ENCODE measurements around the gene POGLUT2. TPM values are rescaled to one million over a fixed set of nuclear protein-coding genes. Genes with fewer than 3 reads are reported as not detected.

The POGLUT2 gene
- total and polyA plus RNA-seq, 4 donors = 4.0 to 7.5 (median 6.0) TPM

DNA sequence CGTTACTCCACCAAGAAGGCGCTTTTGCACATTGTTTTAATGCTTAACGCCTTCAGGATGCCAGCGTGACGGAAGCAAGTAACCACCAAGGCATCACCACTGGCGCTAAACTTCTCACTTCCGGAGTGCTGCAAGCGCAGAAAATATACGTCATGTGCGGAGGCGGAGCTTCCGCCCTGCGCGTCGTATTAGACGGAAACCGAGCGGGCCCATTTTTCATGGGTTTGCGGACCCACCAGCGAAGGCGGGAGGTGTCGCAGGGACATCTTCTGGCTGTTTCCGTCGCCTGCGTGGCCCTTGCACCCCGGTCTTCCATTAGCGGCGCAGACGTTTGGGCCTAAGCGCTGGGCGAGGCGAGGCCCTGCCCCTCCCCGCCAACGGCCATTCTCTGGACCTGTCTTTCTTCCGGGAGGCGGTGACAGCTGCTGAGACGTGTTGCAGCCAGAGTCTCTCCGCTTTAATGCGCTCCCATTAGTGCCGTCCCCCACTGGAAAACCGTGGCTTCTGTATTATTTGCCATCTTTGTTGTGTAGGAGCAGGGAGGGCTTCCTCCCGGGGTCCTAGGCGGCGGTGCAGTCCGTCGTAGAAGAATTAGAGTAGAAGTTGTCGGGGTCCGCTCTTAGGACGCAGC is 47.0 kb upstream of the POGLUT2 start, which contains the start of gene ERCC5 (continued):
- TF ChIP-seq, protein P1, sequence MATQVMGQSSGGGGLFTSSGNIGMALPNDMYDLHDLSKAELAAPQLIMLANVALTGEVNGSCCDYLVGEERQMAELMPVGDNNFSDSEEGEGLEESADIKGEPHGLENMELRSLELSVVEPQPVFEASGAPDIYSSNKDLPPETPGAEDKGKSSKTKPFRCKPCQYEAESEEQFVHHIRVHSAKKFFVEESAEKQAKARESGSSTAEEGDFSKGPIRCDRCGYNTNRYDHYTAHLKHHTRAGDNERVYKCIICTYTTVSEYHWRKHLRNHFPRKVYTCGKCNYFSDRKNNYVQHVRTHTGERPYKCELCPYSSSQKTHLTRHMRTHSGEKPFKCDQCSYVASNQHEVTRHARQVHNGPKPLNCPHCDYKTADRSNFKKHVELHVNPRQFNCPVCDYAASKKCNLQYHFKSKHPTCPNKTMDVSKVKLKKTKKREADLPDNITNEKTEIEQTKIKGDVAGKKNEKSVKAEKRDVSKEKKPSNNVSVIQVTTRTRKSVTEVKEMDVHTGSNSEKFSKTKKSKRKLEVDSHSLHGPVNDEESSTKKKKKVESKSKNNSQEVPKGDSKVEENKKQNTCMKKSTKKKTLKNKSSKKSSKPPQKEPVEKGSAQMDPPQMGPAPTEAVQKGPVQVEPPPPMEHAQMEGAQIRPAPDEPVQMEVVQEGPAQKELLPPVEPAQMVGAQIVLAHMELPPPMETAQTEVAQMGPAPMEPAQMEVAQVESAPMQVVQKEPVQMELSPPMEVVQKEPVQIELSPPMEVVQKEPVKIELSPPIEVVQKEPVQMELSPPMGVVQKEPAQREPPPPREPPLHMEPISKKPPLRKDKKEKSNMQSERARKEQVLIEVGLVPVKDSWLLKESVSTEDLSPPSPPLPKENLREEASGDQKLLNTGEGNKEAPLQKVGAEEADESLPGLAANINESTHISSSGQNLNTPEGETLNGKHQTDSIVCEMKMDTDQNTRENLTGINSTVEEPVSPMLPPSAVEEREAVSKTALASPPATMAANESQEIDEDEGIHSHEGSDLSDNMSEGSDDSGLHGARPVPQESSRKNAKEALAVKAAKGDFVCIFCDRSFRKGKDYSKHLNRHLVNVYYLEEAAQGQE (IDR thresholded peaks at IDR 0.05) = peak; percentile 64

DNA sequence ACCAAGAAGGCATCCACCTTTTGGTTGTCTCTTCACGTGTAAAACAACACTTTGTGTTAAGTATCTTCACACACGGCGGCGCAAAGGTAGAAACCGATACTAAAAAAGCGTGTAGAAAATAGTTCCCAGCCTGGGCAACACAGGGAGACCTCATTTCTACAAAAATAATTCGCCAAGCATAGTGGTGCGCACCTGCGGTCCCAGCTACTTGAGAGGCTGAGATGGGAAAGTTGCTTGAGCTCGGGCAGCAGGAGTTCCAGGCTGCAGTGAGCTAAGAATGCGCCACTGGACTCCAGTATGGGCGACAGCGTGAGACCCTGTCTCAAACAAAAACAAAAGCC is 46.5 kb upstream of the POGLUT2 start:
- Histone ChIP-seq H3K36me3 (ENCODE audit: control insufficient read depth in 4 of 4, insufficient read depth in 3 of 4, low read depth in 1 of 4, low read length in 3 of 4) (no peaks in the 10 kb centered on the region), H3K4me3 (ENCODE audit: low read depth in 1 of 3, low read length in 3 of 3) (peak overlapping the region; percentile 73 to 95 (median 93)), H3K27me3 (ENCODE audit: control insufficient read depth in 4 of 4, insufficient read depth in 4 of 4, low read length in 3 of 4) (no peaks in the 10 kb centered on the region), H3K27ac (ENCODE audit: low read depth in 1 of 2, low read length in 2 of 2) (peak overlapping the region; percentile 91 to 96), H3K9ac (ENCODE audit: low read depth in 1 of 2, low read length in 2 of 2) (peak overlapping the region; percentile 75 to 79), H3K9me3 (ENCODE audit: control insufficient read depth in 4 of 4, low read length in 3 of 4) (no peaks in the 10 kb centered on the region), H3K4me1 (ENCODE audit: control insufficient read depth in 4 of 4, insufficient read depth in 4 of 4, low read length in 3 of 4) (peaks cover 3 to 33% (median 27%) of the 10 kb centered on the region in 4 donors)
- TF ChIP-seq, protein P2, sequence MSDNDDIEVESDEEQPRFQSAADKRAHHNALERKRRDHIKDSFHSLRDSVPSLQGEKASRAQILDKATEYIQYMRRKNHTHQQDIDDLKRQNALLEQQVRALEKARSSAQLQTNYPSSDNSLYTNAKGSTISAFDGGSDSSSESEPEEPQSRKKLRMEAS (IDR thresholded peaks at IDR 0.05) = no peak
- TF ChIP-seq EGR1 (IDR thresholded peaks at IDR 0.05; ENCODE audit: low read depth in 2 of 2) = no peak
- TF ChIP-seq TAF1 (conservative IDR thresholded peaks at IDR 0.05) = no peak
- no peak for TF ChIP-seq YY1 (IDR thresholded peaks at IDR 0.05)
- no peak for DNase-seq (ENCODE audit: low spot score)
- WGBS = 2% methylated on average over 13 of the region's 13 CpGs

- DNase-seq (ENCODE audit: low spot score) = no peak
- TF ChIP-seq RXRA (IDR thresholded peaks at IDR 0.05) (peak in 1 of 2 donors; percentile 6), HNF4A (conservative IDR thresholded peaks at IDR 0.05) (peak; percentile 31 to 40), YY1 (IDR thresholded peaks at IDR 0.05) (no peak), SP1 (IDR thresholded peaks at IDR 0.05) (peak; percentile 10), NR2F2 (IDR thresholded peaks at IDR 0.05) (no peak), HNF4G (IDR thresholded peaks at IDR 0.05) (no peak), FOXA2 (IDR thresholded peaks at IDR 0.05) (no peak), GABPA (IDR thresholded peaks at IDR 0.05 in 1 of 2, conservative IDR thresholded peaks at IDR 0.05 in 1 of 2) (no peak), RAD21 (IDR thresholded peaks at IDR 0.05) (no peak), JUND (IDR thresholded peaks at IDR 0.05) (no peak), TAF1 (conservative IDR thresholded peaks at IDR 0.05) (no peak), ZBTB33 (IDR thresholded peaks at IDR 0.05) (no peak), ATF3 (IDR thresholded peaks at IDR 0.05) (no peak), EGR1 (IDR thresholded peaks at IDR 0.05; ENCODE audit: low read depth in 2 of 2) (no peak)
- TF ChIP-seq, protein P3, sequence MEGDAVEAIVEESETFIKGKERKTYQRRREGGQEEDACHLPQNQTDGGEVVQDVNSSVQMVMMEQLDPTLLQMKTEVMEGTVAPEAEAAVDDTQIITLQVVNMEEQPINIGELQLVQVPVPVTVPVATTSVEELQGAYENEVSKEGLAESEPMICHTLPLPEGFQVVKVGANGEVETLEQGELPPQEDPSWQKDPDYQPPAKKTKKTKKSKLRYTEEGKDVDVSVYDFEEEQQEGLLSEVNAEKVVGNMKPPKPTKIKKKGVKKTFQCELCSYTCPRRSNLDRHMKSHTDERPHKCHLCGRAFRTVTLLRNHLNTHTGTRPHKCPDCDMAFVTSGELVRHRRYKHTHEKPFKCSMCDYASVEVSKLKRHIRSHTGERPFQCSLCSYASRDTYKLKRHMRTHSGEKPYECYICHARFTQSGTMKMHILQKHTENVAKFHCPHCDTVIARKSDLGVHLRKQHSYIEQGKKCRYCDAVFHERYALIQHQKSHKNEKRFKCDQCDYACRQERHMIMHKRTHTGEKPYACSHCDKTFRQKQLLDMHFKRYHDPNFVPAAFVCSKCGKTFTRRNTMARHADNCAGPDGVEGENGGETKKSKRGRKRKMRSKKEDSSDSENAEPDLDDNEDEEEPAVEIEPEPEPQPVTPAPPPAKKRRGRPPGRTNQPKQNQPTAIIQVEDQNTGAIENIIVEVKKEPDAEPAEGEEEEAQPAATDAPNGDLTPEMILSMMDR (IDR thresholded peaks at IDR 0.05; ENCODE audit: low read depth, low read length, missing input control) = no peak
- TF ChIP-seq, protein P1 (IDR thresholded peaks at IDR 0.05) = no peak
- TF ChIP-seq, protein P2 (IDR thresholded peaks at IDR 0.05) = no peak
- Histone ChIP-seq H3K4me1 (ENCODE audit: control insufficient read depth in 4 of 4, insufficient read depth in 4 of 4, low read length in 3 of 4) (peaks cover 0 to 6% (median under 1%) of the 10 kb centered on the region in 4 donors), H3K4me3 (ENCODE audit: low read depth in 1 of 3, low read length in 3 of 3) (no peak overlapping the region), H3K27me3 (ENCODE audit: control insufficient read depth in 4 of 4, insufficient read depth in 4 of 4, low read length in 3 of 4) (no peaks in the 10 kb centered on the region), H3K9me3 (ENCODE audit: control insufficient read depth in 4 of 4, low read length in 3 of 4) (no peaks in the 10 kb centered on the region), H3K9ac (ENCODE audit: low read depth in 1 of 2, low read length in 2 of 2) (no peak overlapping the region), H3K36me3 (ENCODE audit: control insufficient read depth in 4 of 4, insufficient read depth in 3 of 4, low read depth in 1 of 4, low read length in 3 of 4) (peaks cover under 1 to 10% (median 4%) of the 10 kb centered on the region in 4 donors), H3K27ac (ENCODE audit: low read depth in 1 of 2, low read length in 2 of 2) (no peak overlapping the region)
- 93% methylated on average over 5 of the region's 5 CpGs for WGBS
These were observed 40.7 kb upstream of the POGLUT2 start for GRCh38 chr13:102839462-102839861.

Measured in liver (tissue), 9 donors.